GM19351 (cell line): ENCODE measurements around the gene TUSC2.
A peak's percentile ranks its signal among the peaks of the same experiment; 100 is the strongest.

ENCODE experiments used
- ATAC-seq: cut with Tn5 transposase; IDR thresholded peaks from one replicate; pipeline ENCODE4 v1.9.1; 2021; ENCODE audit warnings: mild to moderate bottlenecking, moderate library complexity; ENCODE audit not compliant: unreplicated experiment

TUSC2 gene

GRCh38 chr3:50354850-50355249 lies 26.8 kb upstream of the TUSC2 start:
- ATAC-seq = no peak

- no peak for ATAC-seq
Measured at GRCh38 chr3:50354186-50354764, 26.3 kb upstream of the TUSC2 start.

GRCh38 chr3:50353245-50354004 lies 25.4 kb upstream of the TUSC2 start:
- no peak for ATAC-seq

GRCh38 chr3:50352781-50353180 lies 24.8 kb upstream of the TUSC2 start:
- ATAC-seq = no peak

- no peak for ATAC-seq
Measured at GRCh38 chr3:50351323-50351697, 23.3 kb upstream of the TUSC2 start.

GRCh38 chr3:50350527-50351322 lies 22.7 kb upstream of the TUSC2 start, which contains the start of the genes CYB561D2 and NPRL2:
CYB561D2 (plus strand) TSS chr3:50350862; CDS start chr3:50351434, 572 bp downstream.
NPRL2 (minus strand) TSS chr3:50350775; CDS start chr3:50350652, 123 bp downstream.
- ATAC-seq = peak; percentile 83

GRCh38 chr3:50350213-50350526 lies 22.1 kb upstream of the TUSC2 start:
- ATAC-seq = no peak

GRCh38 chr3:50347187-50347813 lies 19.3 kb upstream of the TUSC2 start:
- no peak for ATAC-seq

GRCh38 chr3:50345586-50346234 lies 17.7 kb upstream of the TUSC2 start, which contains the start of gene ZMYND10:
ZMYND10 (minus strand) TSS chr3:50345732; CDS start chr3:50345579, 153 bp downstream.
- no peak for ATAC-seq

- ATAC-seq = no peak
Measured at GRCh38 chr3:50345008-50345407, 17.0 kb upstream of the TUSC2 start.

- ATAC-seq = no peak
Measured at GRCh38 chr3:50342813-50343633, 15.0 kb upstream of the TUSC2 start.

- no peak for ATAC-seq
Measured at GRCh38 chr3:50341996-50342650, 14.1 kb upstream of the TUSC2 start.

GRCh38 chr3:50341537-50341936 lies 13.5 kb upstream of the TUSC2 start:
- no peak for ATAC-seq

GRCh38 chr3:50340448-50341329 lies 12.7 kb upstream of the TUSC2 start, which contains the start of gene RASSF1:
RASSF1 (minus strand) TSS chr3:50340836; CDS start chr3:50340805, 31 bp downstream.
- ATAC-seq = peak; percentile 29

- no peak for ATAC-seq
Measured at GRCh38 chr3:50340147-50340447, 12.1 kb upstream of the TUSC2 start.

- no peak for ATAC-seq
Measured at GRCh38 chr3:50339485-50340146, 11.6 kb upstream of the TUSC2 start.

GRCh38 chr3:50338965-50339364 lies 10.9 kb upstream of the TUSC2 start:
- no peak for ATAC-seq
